GM18867 (cell line): ENCODE measurements around the gene SSBP1.
"Not testable (repeated sequence)": the region's sequence is repeated elsewhere in the genome, so short reads cannot be mapped to it uniquely, and the experiment has no call there.

Experiments used
- ATAC-seq: cut with Tn5 transposase; IDR thresholded peaks from one replicate; pipeline ENCODE4 v1.9.1; 2021; ENCODE audit warnings: mild to moderate bottlenecking, moderate library complexity; ENCODE audit not compliant: unreplicated experiment

The SSBP1 gene

DNA sequence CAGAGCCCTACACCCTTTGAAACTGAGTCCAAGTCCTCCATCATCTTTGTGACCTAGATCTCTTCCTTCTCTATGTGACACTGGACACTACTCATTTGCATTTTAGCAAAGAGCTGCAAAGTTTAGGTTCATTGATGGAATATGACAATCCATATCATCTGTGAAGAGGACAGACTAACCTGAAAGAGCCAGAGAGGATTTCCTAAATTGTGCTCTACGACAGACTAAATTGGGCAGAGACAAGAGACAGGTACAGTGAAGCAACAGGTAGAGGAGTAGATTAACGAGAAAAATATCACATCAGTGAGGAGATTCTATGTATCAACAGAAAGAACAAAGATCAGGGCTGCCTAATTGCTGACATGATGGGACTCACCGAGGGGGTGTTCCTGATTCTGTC is 25.6 kb downstream of the SSBP1 start, which contains the start of gene TAS2R3:
TAS2R3 (plus strand) TSS at position 301 of the 400 bp plus-strand sequence; CDS start at position 363, 62 bp downstream.
- no peak for ATAC-seq

GRCh38 chr7:141770083-141770583 is 32.0 kb downstream of the SSBP1 start:
- ATAC-seq: not testable (repeated sequence)

DNA sequence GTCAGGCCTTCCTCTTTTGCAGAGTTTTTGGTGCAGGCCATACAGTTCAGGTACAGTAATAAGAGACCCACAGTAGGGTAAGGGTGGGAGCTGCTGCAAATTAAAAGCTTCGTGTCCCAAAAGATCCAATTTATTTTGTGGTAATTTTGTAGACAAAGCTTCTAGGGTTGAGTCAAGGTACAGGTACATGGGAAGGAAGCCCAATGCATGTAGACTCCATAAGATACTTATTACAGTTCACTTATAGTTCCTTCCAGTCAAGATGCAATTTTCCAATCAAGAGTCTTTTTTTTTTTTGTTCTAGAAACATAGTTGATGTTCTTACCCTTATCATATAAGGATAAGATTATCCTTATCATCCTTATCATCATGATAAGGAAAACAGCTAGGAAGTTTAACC is 38.2 kb downstream of the SSBP1 start, which contains the start of gene TAS2R4:
TAS2R4 (plus strand) TSS at position 301 of the 400 bp plus-strand sequence. CDS start 1,815 bp downstream, outside the sequence.
- ATAC-seq: no peak

- ATAC-seq: peak; percentile 88
Measured at GRCh38 chr7:141785706-141786552, 47.8 kb downstream of the SSBP1 start.

DNA sequence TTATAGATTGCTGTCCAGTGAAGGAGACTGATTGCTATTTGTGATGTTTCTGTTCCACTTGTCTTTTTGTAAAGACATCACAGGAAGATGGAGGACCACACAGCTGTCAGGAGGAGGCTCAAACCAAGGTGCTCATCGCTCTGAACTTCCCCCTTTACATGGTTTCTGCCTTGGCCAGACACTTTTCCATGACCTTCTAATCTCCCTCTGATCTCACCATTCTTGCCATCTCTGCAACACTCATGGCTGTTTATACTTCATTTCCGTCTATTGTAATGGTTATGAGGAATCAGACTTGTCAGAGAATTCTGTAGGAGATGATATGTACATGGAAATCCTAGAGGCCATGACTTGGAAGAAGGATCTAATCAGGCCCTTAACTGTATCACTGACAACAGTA is 50.1 kb downstream of the SSBP1 start:
- no peak for ATAC-seq

DNA sequence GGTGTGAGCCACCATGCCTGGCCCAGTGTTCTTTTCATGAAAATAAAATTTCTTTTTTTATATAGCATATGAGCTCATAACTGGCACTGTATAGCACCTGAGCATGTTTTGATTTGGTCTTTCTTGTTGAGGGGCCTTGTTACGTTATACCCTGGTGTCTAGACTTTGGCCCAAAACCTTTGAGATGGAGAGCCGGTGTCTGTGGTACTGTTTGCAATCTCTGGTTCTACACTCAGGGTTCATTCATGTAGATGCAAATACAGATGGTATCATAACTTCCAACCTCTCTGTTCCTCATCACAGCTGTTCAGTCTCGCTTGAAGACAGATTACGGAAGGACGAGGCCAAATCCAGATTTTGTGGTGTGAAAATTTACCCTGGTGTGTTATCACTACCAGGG is 51.8 kb downstream of the SSBP1 start, which contains the start of gene TAS2R5:
TAS2R5 (plus strand) TSS at position 301 of the 400 bp plus-strand sequence. CDS start 145 bp downstream, outside the sequence.
- ATAC-seq: no peak

DNA sequence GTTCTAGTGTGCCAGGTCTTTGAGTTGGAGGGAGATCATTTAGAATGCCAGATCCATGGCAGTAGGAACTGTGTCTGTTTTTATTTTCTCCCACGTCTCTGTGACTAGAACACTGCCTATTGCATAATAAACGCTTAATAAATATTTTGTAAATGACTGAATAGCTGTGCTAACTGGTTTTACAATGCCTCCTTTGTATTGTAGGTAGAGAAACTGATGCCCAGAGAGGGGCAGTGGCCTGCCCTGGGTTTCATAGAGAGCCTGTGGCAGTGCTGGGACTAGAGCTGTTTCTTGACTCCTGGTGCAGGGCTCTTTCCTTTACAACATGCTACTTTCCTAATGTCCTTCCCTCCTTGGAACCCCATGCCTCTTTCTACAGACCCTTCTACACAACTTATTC is 54.4 kb downstream of the SSBP1 start:
- no peak for ATAC-seq
